GM21423 (cell line): ENCODE data around the gene GTF3C4.
"Not testable (repeated sequence)": the region's sequence is repeated elsewhere in the genome, so short reads cannot be mapped to it uniquely, and the experiment has no call there.

Source experiments
- ATAC-seq: cut with Tn5 transposase; IDR thresholded peaks from one replicate; pipeline ENCODE4 v1.9.1; 2021; ENCODE audit warnings: mild to moderate bottlenecking, moderate library complexity; ENCODE audit not compliant: unreplicated experiment

GTF3C4 gene

DNA sequence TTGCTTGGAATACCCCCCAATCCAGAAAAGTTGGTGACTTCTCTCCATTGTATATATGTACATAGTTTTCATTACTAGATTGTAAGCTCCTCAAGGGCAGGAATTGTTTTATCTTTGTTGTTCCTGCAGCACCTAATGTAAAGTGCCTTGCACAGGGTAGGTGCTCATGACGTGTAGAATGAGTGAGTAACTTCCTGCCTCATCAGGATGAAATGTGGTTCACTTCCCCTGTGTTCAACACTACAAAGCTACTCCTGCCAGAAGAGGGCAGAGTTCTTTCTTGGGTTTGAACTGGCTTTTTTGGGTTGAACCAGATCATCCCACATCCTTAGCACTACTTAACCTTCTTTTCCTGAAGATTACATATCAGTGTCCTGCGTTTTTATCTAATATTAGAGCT is 23.9 kb downstream of the GTF3C4 start:
- ATAC-seq = no peak

DNA sequence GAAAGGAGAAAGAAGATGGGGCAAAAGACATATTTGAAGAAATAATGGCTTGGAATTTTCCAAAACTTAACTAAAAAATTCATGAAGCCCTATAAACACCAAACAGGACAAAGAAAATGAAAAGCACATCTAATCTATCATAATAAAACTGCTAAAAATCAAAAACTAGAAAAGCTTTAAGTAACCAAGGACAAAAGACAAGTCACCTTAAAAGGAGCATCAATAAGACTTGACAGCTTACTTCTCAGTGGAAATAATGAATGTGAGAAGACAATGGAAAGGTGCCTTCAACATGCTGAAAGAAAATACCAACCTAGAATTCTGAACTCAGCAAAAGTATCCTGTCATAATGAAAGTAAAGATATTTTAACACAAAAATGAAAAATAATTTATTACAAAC is 27.0 kb downstream of the GTF3C4 start:
- no peak for ATAC-seq

DNA sequence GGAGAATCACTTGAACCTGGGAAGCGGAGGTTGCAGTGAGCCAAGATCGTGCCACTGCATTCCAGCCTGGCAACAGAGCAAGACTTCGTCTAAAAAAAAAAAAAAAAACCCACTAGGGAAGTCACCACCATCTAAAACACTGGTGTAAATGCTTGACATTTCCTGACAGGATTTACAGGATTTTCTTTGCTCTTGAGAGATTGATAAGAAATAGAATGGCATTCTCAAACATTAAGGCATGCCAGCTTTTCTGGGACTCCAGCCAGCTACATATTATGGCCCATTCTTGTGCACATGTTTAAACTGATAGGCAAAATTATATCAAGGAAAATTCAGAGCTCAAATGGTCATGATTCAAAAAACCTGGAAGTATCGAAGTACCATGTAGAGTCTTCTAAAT is 28.7 kb downstream of the GTF3C4 start:
- no peak for ATAC-seq

DNA sequence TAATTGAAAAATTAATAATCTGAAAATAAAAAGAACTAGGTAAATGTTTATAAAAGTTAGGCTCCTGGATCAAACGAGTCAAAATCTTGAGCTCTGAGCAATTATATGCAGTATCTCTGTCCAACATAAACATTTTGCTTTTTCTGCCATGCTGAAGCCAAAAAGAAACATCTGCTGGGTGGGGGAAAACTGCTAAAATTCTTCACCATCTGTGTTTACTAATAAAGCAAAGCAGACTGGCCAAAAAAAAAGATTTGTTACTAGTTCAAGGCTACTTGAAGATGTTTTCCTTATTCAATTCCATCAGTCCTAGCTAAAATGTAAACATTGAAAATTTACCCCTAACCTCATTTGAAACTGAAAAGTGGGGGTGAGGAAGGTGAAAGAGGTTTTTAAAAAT is 29.7 kb downstream of the GTF3C4 start:
- ATAC-seq = no peak

DNA sequence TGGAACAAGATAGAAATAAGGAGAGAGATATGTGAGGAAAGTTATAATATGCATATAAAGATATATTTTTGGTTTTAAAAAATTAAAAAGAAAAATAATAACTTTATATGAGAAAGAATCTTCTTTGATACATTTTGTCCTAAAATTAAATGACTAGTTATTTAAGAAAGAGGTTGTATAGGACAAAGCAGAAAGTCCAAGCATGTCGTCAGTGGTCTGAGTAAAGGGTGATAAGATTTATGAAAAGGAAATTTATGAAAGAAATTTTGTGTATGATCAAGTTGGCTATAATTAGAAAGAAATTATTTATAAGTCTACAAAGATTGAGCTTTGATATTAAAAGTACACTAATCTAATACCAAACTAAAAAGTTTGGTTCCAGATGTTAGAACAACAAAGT is 32.0 kb downstream of the GTF3C4 start:
- ATAC-seq = no peak

GRCh38 chr9:132703336-132703735 is 33.1 kb downstream of the GTF3C4 start:
- ATAC-seq = no peak

DNA sequence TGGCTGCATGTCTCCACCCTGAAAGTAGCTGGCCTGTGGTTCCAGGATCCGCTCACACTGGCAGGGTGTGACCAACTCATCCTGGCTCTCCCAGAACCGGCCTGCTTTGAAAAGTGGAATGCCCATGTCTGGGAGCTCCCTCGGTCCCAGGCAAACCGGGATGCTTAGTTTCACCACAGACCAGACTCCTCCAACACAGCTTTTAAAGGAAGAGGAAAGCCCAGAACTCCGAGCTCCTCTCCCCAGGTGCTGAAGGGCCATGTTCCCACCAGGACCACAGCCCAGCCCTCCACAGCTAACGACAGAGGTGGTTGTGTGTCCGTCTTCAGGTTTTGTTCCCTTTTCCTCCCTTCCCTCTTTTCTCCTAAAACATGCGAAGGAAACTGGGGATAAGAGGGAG is 38.0 kb downstream of the GTF3C4 start:
- ATAC-seq = no peak

GRCh38 chr9:132708769-132709430 is 38.6 kb downstream of the GTF3C4 start:
- ATAC-seq = no peak

DNA sequence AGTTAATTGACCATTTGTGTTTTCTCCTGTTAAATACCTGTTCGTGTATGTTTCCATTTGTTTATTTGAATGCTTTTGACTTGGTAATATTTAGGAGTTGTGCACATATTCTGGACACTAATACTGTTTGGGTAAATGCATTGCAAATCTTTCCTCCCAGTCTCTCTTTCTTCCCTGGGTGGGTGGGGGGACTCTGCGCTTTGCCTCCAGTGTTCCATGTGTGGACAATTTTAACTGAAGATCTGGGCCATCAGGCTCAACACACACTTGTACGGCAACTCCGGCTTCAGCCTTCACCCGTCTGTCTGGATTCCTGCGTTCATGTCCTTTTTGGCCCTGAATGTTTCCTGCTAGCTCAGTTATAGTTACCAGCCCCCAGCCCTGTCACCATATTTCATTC is 40.1 kb downstream of the GTF3C4 start:
- ATAC-seq = no peak

DNA sequence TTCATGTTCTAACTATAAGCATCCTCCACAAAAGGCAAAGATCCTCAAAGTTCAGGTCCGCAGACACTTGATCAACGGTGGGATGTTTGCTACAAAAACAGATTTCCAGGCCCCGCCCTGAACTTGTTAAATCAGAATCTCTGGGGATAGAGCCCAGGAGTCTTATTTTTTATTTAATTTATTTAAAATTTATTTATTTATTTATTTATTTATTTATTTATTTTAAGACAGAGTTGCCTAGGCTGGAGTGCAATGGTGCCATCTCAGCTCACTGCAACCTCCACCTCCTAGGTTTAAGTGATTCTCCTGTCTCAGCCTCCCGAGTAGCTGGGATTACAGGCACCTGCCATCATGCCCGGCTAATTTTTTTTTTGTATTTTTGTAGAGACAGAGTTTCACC is 40.9 kb downstream of the GTF3C4 start:
- ATAC-seq = not testable (repeated sequence)

DNA sequence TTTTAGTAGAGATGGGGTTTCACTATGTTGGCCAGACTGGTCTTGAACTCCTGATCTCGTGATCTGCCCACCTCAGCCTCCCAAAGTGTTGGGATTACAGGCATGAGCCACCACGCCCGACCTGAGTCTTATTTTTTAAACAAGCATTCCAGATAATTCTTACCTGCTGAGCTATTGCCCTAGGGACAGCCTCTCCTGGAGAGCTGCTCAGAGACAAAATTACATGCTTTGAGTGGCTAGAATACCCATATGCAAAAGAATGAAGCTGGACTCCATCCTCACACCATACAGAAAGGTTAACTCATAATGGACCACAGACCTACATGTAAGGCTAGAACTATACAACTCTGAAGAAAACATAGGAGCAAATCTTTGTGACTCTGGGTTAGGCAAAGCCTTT is 41.6 kb downstream of the GTF3C4 start:
- no peak for ATAC-seq

DNA sequence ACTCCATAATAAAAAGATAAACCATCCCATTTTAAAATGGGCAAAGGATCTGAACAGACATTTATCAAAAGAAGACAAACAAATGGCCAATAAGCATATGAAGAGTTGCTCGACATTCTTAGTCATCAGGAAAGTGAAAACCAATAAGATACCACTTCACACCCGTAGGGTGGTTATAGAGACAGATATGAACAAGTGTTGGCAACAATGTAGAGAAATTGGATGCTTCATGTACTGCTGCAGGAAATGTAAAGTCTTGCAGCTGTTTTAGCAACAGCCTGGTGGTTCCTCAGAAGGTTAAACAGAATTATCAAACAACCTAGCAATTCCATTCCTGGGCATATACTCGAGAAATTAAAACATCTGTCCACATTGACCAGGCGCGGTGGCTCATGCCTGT is 42.5 kb downstream of the GTF3C4 start:
- ATAC-seq = no peak

DNA sequence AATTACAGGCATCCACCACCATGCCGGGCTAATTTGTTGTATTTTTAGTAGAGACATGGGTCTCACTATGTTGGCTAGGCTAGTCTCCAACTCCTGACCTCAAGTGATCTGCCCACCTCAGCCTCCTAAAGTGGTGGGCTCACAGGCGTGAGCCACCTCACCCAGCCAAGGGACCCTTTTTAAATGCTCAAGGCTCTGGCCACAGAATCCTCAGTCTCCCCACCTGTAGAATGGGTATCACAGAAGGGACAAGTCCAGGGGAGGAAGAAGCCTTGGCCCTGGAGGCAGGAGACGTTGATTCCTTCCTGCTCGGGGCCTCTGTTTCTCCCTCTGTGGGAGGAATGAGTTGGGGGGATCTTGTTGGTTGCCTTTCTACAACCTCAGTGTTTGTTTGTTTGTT is 45.7 kb downstream of the GTF3C4 start:
- ATAC-seq = no peak

DNA sequence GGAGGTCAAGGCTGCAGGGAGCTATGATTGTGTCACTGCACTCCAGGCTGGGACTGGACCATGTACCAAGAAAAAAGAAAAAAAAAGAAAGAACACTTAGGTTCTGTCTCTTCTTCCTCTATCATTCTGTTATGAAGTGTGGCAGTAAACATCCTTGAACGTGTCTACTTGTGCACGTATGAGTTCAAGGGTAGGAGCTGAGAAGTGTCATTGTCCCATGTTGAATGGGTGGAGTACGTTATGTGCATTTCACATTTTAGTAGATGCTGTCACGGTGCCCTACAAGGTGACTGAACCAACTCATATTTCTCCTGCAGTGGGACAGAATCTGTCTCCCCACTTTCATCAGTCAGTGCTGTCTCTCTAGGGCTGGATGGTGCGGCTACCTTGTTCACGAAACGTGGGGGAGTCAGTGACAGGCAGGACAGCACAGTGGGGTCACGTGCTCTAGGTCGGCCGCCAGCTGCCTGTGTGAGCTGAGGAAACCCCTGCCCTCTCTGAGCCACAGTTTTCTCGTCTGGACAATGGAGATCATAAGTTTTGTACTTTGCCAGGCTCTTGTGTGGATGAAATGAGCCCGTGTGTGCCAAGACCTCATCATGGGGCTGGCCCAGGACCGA is 47.2 kb downstream of the GTF3C4 start:
- ATAC-seq = no peak

DNA sequence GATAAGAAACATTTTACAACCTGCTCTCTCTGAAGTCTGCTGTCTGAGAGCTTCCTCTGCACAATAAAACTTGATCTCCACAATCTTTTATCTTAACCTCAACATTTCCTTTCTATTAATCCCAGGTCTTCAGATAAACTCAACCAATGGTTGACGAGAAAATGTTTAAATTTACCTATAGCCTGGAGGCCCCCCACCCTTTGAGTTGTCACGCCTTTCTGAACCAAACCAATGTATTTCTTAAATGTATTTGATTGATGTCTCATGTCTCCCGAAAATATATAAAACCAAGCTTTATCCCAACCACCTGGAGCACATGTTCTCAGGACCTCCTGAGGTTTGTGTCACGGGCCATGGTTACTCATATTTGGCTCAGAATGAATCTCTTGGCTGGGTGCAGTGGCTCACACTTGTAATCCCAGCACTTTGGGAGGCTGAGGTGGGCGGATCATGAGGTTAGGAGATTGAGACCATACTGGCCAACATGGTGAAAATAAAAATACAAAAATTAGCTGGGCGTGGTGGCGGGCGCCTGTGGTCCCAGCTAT is 48.2 kb downstream of the GTF3C4 start:
- ATAC-seq = not testable (repeated sequence)

DNA sequence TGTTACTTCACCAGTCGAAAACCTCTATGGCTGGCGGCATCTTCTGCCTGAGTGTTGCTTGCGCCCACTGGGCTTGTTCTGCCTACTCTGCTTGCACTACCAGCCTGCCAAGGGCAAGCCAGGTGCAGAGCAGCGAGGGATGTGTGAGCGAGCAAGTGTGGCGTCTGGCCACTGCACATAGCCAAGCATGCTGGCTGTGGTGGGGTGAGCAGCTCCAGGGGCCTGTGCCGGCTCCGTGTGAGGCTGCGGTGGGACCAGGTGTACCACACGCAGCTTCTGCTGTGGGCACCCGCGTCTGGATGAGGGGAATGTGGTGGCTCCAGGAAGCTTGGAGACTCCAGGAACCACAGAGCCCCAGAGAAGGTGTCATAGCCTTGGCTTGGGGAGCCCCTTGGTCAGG is 51.4 kb downstream of the GTF3C4 start:
- ATAC-seq = no peak

DNA sequence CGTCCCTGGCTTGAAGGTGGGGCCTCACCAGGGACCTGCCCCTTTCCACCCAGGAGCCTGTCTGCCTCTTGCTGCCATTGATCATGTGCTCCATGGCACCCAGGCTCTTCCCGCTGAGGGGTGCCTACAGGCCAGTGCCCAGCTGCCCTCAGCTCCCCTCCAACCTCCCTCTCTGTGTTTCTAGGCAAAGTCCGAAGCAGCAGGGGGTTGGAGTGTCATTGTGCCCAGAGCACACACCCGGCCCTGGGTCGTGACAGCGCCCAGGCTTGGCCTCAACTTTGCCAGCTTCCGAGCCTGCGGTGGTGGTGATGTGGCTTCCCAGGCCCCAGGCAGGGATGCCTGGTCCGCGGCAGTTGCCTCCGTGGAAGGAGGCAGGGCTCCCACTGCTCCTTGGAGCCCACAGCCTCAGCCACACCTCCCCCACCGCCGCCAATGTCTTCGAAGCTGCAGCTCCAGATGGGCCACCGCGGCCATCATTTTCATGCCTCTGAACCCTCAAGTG is 52.4 kb downstream of the GTF3C4 start:
- no peak for ATAC-seq

DNA sequence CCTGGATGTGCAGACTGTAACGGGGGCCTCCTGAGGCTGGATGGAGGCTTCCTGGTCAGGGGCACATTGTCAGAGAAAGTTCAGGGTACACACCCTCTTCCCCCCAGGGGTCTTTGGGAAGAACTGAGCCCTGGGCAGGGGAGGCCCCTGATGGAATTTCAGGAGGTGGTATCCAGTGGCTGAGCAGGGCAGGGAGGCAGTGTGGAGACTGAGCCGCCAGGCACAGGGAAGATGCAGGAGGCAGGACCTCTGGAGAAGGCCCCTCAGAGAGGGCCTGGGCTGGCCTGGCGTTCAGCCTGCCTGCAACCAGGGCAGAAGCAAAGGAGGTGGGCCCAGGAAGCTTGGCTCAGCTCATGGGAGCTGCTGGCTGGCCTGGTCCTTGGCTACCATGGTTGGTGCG is 53.5 kb downstream of the GTF3C4 start:
- ATAC-seq = no peak

GRCh38 chr9:132725306-132725705 is 55.0 kb downstream of the GTF3C4 start:
- ATAC-seq = no peak

GRCh38 chr9:132726576-132727130 is 56.4 kb downstream of the GTF3C4 start:
- ATAC-seq = no peak

DNA sequence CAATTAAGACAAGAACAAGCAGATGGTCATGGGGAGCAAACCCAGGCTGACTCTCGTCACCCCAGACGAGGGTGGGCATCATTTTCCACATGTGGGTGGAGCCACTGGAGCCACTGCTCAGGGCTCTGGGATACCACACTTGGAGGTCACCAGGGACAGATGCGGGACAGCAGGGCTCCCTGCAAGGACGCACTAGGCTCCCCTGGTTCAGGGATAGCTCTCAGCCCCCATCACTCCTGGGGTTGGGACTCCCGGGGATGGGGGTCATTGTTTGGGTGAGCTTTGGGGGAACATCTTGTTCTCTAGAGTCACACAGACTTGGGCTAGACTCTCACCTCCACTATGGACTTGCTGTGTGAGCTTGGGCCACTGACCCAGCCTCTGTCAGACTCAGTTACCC is 57.8 kb downstream of the GTF3C4 start:
- no peak for ATAC-seq

GRCh38 chr9:132728497-132728896 is 58.2 kb downstream of the GTF3C4 start:
- no peak for ATAC-seq
